Ishikawa (cell line): ENCODE data around the gene INSL3.

Experiments
- CEBPB ChIP-seq: IDR thresholded peaks from 2 replicates; pipeline ENCODE4 v1.6.1; 2012
- RAD21 ChIP-seq: IDR thresholded peaks from 2 replicates; pipeline ENCODE4 v1.6.1; 2012; ENCODE audit warnings: low read depth
- REST ChIP-seq: IDR thresholded peaks from 2 replicates; pipeline ENCODE4 v1.6.1; 2012; ENCODE audit warnings: low read depth, mild to moderate bottlenecking
- TAF1 ChIP-seq: IDR thresholded peaks from 2 replicates; pipeline ENCODE4 v1.6.1; 2012; ENCODE audit warnings: low read depth, mild to moderate bottlenecking

- no peak for TF ChIP-seq TAF1
- no peak for TF ChIP-seq REST
- TF ChIP-seq CEBPB, result no peak
- no peak for TF ChIP-seq RAD21
These were observed 42.1 kb downstream of the INSL3 start for GRCh38 chr19:17778968-17779929.
